Keratinocyte (primary cell): ENCODE data around the gene CD7. TPM values are rescaled to one million over a fixed set of nuclear protein-coding genes. Genes with fewer than 3 reads are reported as not detected.

ENCODE experiments used
- DNase-seq: peaks from one replicate; pipeline ENCODE4 v3.0.0-alpha.2; 2011; ENCODE audit warnings: low read depth, missing footprints, low spot score
- FAIRE-seq: peaks from 2 replicates; lab custom pipeline; 2011; peaks lifted over from hg19 to GRCh38; lab: Jason Lieb, UNC
- H2AFZ ChIP-seq: 2 replicates; pipeline ENCODE4 v1.6.0; 2012; ENCODE audit warnings: low read length, control low read depth, inconsistent platforms; ENCODE audit not compliant: control insufficient read depth
- H3K27ac ChIP-seq: 2 replicates; pipeline ENCODE4 v1.5.1; 2011; ENCODE audit warnings: low read length; ENCODE audit not compliant: control insufficient read depth, insufficient read depth
- H3K27me3 ChIP-seq: 3 replicates; pipeline ENCODE4 v1.6.0; 2011; ENCODE audit warnings: low read length; ENCODE audit not compliant: control insufficient read depth, insufficient read depth; ENCODE audit errors: extremely low read depth
- H3K36me3 ChIP-seq, 2 experiments: 2 replicates in 1 of 2; 3 replicates in 1 of 2; pipeline ENCODE4 v1.5.1; 2011; ENCODE audit warnings: low read length in 2 of 2, mild to moderate bottlenecking in 1 of 2; ENCODE audit not compliant: control insufficient read depth in 2 of 2, insufficient read depth in 2 of 2; ENCODE audit errors: extremely low read depth in 1 of 2
- H3K4me1 ChIP-seq: 3 replicates; pipeline ENCODE4 v1.5.1; 2011; ENCODE audit warnings: low read length; ENCODE audit not compliant: control insufficient read depth, insufficient read depth; ENCODE audit errors: extremely low read depth
- H3K4me2 ChIP-seq: 3 replicates; pipeline ENCODE4 v1.6.0; 2011; ENCODE audit warnings: low read depth, low read length; ENCODE audit not compliant: control insufficient read depth, insufficient read depth; ENCODE audit errors: extremely low read depth
- H3K4me3 ChIP-seq, 3 experiments: fragments of 200-600 bp in 1 of 3; sonication (generic) in 1 of 3; 2 replicates in 2 of 3; 3 replicates in 1 of 3; pipeline ENCODE4 v1.5.1; 2011 to 2016; ENCODE audit warnings: low read length in 3 of 3, mild to moderate bottlenecking in 3 of 3, control low read depth in 2 of 3, inconsistent platforms in 1 of 3, low read depth in 1 of 3, mixed read lengths in 1 of 3, mixed run types in 1 of 3, moderate library complexity in 1 of 3; ENCODE audit not compliant: control insufficient read depth in 2 of 3, insufficient read depth in 2 of 3; ENCODE audit errors: extremely low read depth in 1 of 3
- H3K79me2 ChIP-seq: 2 replicates; pipeline ENCODE4 v1.6.0; 2012; ENCODE audit warnings: low read length; ENCODE audit not compliant: control insufficient read depth, insufficient read depth
- H3K9ac ChIP-seq: 3 replicates; pipeline ENCODE4 v1.6.0; 2011; ENCODE audit warnings: low read length; ENCODE audit not compliant: control insufficient read depth, insufficient read depth; ENCODE audit errors: extremely low read depth
- H3K9me1 ChIP-seq: 3 replicates; pipeline ENCODE4 v1.6.0; 2011; ENCODE audit warnings: low read length; ENCODE audit not compliant: control insufficient read depth, insufficient read depth; ENCODE audit errors: extremely low read depth
- H3K9me3 ChIP-seq: 2 replicates; pipeline ENCODE4 v1.5.1; 2012; ENCODE audit warnings: low read depth, low read length; ENCODE audit not compliant: control insufficient read depth
- H4K20me1 ChIP-seq: 3 replicates; pipeline ENCODE4 v1.6.0; 2011; ENCODE audit warnings: low read length; ENCODE audit not compliant: control insufficient read depth, insufficient read depth; ENCODE audit errors: extremely low read depth
- CTCF ChIP-seq, 3 experiments: IDR thresholded peaks in 1 of 3; conservative IDR thresholded peaks in 1 of 3; optimal IDR thresholded peaks in 1 of 3; 2 replicates in 2 of 3; 3 replicates in 1 of 3; pipeline versions ENCODE3 to v1.5.1; 2011; ENCODE audit warnings: low read length in 3 of 3, mild to moderate bottlenecking in 3 of 3, moderate library complexity in 2 of 3, control low read depth in 1 of 3, inconsistent platforms in 1 of 3; ENCODE audit not compliant: insufficient read depth in 2 of 3; ENCODE audit errors: extremely low read depth in 1 of 3
- EZH2 ChIP-seq: IDR thresholded peaks from one replicate; pipeline ENCODE4 v1.6.1; 2012; ENCODE audit warnings: inconsistent platforms, mild to moderate bottlenecking, low read length, moderate library complexity
- dilution Hi-C: fragments of 300-500 bp; cut with MboI; formaldehyde crosslinking; loops from one replicate; pipeline ENCODE4 v1.7.0; 2020; ENCODE audit warnings: low sequenced_read_pairs; ENCODE audit not compliant: extremely low pct_ligation_motif_present
- polyA plus RNA-seq, 5 experiments: library from polyadenylated mRNA; depleted of rRNA in 3 of 5; stranded (reverse) in 3 of 5; stranded (forward) in 1 of 5; unstranded in 1 of 5; fragments of >200 nt; gene quantifications; 1 replicate in 1 of 5; 2 replicates in 3 of 5; 3 replicates in 1 of 5; pipeline versions ENCODE4 v1.2.1 to v1.2.3, GENCODE V29; 2011 to 2012; ENCODE audit warnings: missing spikeins in 2 of 5, low read depth in 1 of 5, low replicate concordance in 1 of 5

CD7 gene
- polyA plus RNA-seq, 1 donor (not counting 4 experiments of a cell fraction or from before 2014, with no cell fraction given), result not detected

GRCh38 chr17:82325286-82326180 lies 8.1 kb upstream of the CD7 start:
- no peak for TF ChIP-seq EZH2
- no peak for TF ChIP-seq CTCF (optimal IDR thresholded peaks at IDR 0.05 in 1 of 3, IDR thresholded peaks at IDR 0.05 in 1 of 3, conservative IDR thresholded peaks at IDR 0.05 in 1 of 3; ENCODE audit: extremely low read depth in 1 of 3, insufficient read depth in 2 of 3, low read length in 3 of 3)
- Histone ChIP-seq H3K27ac (no peak overlapping the region), H3K27me3 (peaks cover 29% of the 10 kb centered on the region), H3K9me1 (peaks cover 2% of the 10 kb centered on the region), H3K4me3 (no peak overlapping the region), H3K79me2 (no peaks in the 10 kb centered on the region), H3K4me2 (no peak overlapping the region), H3K9me3 (no peaks in the 10 kb centered on the region), H4K20me1 (peaks cover 3% of the 10 kb centered on the region), H3K9ac (no peak overlapping the region), H3K4me1 (peaks cover 13% of the 10 kb centered on the region), H3K36me3 (no peaks in the 10 kb centered on the region), H2AFZ (no peak overlapping the region)
- dilution Hi-C loops, result no loop called here
- DNase-seq (no peak), FAIRE-seq (no peak)

DNA sequence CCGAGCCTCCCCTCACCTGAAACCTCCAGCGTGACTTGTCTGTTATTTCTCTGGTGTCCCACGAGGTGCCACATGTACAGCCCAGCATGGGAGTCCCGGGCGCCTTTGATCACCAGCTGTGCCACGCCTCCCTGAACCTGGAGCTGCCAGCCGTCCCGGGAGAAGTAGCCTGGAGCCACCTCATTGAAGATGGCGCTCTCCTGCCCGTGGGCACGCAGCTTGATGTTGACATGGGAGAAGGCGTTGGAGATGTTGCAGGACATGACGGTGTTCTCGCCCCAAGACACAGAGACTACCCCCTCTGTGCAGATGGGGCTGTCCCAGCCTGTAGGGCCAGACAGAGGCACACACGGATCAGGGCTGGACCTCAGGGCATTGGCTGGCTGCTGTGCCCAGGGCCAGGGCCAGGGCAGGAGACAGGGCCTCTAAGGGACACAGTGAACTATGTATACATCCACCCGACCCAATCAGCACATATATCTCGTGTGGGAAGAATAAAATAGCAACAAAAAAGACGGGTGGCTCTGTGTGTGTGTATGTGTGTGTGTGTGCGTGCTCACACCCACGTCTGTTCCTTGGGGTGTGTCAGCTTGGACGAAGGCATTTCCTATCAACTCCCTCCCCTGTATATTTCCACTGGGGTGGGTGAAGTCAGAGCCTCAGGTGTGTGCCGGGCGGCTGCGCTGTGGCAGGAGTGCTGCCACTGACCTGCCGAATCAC lies 7.3 kb upstream of the CD7 start:
- H3K4me1 ChIP-seq, result peaks cover 13% of the 10 kb centered on the region
- H3K79me2 ChIP-seq, result no peaks in the 10 kb centered on the region
- peaks cover 3% of the 10 kb centered on the region for H4K20me1 ChIP-seq
- H3K36me3 ChIP-seq, result no peaks in the 10 kb centered on the region
- DNase-seq (no peak), FAIRE-seq (no peak)
- H3K27ac ChIP-seq, result no peak overlapping the region
- no peak overlapping the region for H3K4me2 ChIP-seq
- no peaks in the 10 kb centered on the region for H3K9me3 ChIP-seq
- peaks cover 26% of the 10 kb centered on the region for H3K27me3 ChIP-seq
- no peak for TF ChIP-seq EZH2
- TF ChIP-seq CTCF (optimal IDR thresholded peaks at IDR 0.05 in 1 of 3, IDR thresholded peaks at IDR 0.05 in 1 of 3, conservative IDR thresholded peaks at IDR 0.05 in 1 of 3; ENCODE audit: extremely low read depth in 1 of 3, insufficient read depth in 2 of 3, low read length in 3 of 3), result no peak
- no peak overlapping the region for H3K9ac ChIP-seq
- dilution Hi-C loops, result no loop called here
- no peak overlapping the region for H3K4me3 ChIP-seq
- H2AFZ ChIP-seq, result no peak overlapping the region
- peaks cover 2% of the 10 kb centered on the region for H3K9me1 ChIP-seq
